HG03571 (cell line): ENCODE data around the gene SAMHD1.
"Not testable (repeated sequence)": the region's sequence is repeated elsewhere in the genome, so short reads cannot be mapped to it uniquely, and the experiment has no call there.

Source experiments
- ATAC-seq: cut with Tn5 transposase; IDR thresholded peaks from one replicate; pipeline ENCODE4 v1.9.1; 2021; ENCODE audit not compliant: unreplicated experiment

Gene SAMHD1

DNA sequence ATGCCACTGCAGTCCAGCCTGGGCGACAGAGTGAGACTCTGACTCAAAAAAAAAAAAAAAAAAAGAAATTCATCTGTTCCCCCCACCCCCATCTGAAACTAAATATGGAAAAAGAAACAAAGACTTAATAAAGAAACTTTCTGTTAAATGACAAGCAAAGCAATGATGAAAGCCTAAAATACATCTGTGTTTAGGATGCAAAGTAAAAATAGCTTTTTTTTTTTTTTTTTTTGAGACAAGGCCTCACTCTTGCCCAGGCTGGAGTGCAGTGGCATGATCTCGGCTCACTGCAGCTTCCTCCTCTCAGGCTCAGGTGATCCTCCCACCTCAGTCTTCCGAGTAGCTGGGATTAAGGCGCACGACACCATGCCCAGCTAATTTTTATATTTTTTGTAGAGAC is 76.4 kb downstream of the SAMHD1 start:
- not testable (repeated sequence) for ATAC-seq

GRCh38 chr20:36873498-36874189 is 77.9 kb downstream of the SAMHD1 start:
- no peak for ATAC-seq

DNA sequence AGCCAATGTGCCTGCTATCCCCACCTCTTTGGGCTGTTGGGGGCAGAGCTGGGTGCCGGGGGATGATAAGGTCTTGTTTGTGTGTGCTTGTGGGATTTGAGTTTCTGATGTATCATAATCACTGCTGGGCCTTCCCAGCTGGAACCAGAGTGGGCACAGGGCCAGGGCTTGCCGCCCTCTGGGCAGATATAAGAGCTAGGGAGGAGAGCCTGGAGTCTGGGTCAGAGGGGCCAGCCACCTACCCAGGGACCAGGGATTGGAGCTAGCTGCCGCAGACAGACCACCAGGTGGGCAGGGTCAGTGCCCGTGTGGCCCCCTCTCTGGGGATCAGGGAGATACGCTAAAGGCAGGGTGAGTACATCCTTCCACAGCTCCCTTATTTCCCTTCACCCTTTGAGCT is 78.7 kb downstream of the SAMHD1 start:
- ATAC-seq, result no peak

DNA sequence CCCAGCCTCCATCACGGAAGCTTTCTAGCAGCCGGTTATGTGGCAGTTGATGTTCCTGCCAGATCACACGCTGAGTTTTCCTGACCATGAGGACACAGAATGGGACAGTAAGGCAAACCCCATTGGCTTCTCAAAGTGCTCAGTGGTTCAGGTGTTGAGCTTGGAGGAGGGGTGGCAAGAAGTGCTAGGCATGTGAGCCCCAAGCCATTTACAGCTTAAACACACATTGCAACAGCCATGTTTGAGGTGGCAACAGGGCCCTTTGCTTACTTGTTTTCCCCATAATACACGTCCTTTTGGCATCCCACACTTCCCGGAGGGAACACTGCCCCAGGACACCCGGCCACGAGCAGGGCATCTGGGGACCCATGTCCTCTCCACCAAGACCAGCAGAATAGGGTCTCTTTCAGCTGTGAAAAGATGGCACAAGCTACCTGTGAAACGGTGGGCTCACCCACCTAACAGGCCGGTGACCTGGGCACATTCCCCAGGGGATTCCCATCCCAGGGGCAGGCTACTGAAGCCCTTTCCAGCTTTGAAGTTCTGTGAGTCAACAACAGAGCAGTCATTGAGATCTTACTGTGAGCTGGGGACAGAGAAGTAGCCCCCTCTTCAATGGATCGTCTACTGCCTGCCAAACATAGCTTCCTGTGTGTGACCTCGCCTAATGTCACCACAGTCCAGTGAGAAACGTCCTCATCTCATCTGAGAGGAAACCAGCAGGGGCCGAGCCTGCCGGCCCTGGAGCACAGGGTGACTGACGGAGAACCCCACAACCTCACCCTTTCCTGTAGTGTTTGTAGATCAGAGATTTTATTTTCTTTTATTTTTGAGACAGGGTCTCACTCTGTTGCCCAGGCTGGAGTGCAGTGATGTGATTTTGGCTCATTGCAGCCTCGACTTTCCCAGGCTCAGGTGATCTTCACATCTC is 79.6 kb downstream of the SAMHD1 start:
- ATAC-seq, result no peak

- ATAC-seq, result no peak
Measured at GRCh38 chr20:36866681-36867495, 84.6 kb downstream of the SAMHD1 start.

DNA sequence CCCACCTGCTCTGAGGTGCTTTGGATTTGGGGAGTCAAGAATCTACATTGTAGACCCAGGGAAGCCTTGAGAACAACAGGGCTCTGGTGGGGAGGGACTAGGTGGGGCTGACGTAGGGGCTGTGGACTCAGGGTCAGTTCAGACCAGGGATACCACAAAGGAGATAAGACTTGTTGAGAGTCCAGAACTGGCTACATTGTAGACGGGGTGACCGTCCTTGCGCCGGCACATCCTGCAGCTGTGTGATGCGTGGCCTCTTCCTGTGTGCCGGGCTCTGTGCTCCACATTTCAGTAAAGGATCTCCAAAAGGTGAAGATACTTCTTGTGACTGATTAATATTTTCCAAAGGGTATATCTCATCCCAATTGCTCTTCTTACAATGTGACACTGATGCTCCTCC is 85.3 kb downstream of the SAMHD1 start:
- no peak for ATAC-seq

DNA sequence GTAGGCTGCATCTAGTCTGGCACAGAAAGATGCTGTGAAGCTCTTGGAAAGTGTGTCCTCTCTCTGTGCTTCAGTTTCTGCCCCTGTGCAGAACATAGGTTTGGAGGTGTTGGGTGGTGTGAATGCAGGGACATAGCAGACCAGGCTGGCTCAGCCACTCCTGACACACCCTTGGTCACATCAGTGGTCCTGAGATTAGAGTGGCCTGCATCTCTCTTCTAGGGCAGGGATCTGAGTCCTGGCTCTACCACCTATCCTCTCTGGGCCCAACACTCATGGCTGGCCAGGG is 85.7 kb downstream of the SAMHD1 start:
- ATAC-seq, result no peak

- no peak for ATAC-seq
Measured at GRCh38 chr20:36865076-36865860, 86.2 kb downstream of the SAMHD1 start.

DNA sequence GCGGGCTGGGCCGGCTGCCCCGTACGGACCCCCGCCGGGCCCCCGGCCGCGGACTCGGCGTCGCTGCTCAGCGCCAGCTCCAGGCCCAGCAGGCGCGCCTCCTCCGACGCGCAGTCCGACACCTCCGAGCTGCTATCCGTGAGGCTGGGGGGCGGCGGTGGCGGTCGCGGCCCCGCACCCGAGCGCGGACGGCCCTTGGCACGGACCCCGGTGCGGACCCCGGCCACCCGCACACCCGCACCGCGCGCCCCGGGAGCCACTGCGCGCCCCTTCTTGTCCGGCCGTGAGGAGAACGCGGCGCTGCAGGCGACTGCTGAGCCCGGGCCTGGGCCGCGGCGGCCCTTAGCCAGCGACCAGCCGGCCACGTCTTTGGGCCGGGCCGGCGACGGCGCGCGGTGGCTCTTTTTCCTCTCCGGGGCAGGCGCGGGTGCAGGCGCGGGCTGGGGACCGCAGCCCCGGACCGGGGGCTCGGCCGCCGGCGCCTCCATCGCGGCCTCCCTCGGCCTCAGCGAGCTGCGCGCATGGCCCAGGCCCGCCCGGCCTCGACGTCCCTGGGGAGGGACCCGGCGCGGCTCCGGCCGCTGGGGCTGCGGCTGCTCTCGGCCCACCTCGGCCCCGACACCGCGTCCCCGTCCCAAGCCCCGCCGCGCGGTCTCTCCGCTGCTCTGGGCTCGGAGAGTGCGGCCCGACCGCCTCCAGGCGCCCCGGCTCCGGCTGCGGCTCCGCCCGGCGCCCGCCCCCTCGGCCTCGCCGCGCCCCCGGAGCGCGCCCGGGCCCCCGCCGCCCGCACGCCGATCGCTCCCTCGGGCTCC is 88.4 kb downstream of the SAMHD1 start:
- ATAC-seq, result peak; percentile 30

- ATAC-seq, result no peak
Measured at GRCh38 chr20:36861875-36862801, 89.4 kb downstream of the SAMHD1 start.

DNA sequence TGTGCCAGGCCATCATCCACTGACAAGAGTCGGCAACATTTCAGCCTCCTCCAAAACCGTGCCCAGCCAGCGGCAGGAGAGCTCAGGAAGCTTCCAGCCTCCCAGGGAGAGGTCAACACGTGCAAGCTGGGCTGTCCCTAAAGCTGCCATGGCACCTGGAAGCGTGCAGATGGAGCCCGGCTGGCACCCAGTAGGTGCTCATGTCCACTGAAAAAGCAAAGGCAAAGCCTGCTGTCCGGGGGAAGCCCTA is 90.0 kb downstream of the SAMHD1 start:
- ATAC-seq, result no peak

DNA sequence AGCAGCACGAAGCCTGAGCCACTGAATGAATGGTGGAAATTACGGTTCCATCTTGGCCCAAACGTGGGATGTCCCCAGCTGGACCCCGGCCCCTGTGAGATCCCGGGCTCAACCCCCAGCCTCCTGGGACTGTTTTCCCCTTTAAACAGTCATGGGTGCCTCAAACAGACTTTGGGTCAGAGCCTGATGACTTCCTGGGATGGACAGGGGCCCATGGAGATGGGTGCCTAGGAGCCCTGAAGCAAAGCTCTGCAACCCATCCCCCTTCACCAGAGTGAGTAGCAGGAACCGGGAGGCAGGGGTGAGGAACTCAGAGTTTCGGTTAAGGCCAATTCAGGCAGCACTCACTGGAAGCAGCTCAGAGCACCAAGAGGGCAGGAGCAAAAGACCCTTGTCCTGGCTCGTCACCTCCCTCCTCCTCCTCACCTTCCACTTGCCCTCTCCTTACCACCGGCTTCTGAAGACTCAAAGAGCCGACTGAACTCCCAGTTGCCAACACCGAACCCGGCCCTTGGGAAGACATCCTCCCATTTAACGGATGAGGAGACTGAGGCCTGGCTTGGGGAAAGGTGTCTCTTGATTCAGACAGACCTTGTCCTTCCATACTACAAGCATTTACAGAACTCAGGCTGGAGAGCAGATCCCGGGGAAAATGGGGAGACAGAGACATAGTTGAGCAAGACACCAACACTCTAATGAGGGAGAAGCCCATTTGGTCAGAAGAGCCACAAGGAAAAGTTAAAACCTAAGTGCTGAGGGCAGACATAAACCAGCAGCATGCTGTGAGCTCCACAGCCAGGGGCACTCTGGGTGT is 90.5 kb downstream of the SAMHD1 start:
- no peak for ATAC-seq

DNA sequence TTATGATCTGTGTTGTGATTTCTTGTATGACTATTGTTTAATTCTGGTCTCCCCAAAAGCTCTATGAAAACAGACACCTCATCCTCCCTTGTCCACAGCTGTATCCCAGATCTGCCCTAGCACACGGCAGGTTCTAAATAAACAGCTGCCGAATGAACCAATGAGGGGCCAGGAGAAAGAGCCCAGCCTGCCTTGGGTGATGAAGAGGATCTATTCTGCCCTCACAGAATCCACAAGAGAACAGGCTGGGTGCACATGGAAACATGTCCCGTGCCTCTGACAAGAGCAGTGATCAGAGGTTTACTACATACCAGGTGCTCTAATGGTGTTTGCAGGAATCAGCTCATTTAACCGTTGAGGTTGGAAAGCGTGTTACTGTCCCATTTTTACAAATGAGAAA is 91.2 kb downstream of the SAMHD1 start:
- ATAC-seq, result no peak

DNA sequence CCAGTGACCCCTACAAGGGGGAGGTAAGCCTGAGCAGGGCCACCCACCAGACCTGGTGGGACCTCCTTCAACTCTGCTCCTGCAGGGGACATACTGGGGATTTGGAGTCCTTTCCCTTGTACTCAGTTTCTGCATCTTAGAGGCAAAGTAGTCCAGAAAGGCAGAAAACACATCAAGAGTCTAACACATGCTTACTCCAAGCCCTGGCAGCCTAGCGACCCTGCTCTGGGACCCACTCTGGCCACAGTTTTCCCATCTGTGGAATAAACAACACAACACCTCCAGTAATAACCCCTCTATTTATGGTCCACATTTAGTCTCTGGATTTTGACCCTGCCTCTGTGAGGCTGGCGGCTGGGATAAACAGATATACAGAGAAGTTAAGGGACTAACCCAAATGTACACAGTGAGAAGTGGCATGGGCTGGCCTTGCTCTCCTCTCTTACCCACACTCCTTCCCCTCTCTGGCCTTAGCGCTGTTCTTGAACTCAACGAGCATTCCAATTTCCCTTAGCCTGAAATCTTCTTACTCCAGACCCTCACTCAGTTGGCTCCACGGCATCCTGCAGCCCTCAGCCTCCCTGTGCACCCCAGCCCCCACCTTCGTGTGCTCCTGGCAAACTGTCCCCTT is 91.7 kb downstream of the SAMHD1 start:
- no peak for ATAC-seq

DNA sequence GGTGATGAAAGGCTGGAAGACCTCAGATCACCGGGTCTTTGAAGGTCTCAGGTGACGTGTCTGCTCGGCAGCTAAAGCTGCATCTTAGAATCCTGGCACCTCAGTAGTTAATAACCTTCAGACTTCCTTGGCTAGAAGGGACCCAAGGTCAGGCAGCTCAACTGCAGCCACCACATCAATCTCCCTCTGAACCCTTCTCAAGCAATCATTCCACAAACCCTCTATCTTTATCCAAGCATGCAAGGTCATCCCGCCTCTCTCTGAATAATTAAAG is 92.3 kb downstream of the SAMHD1 start:
- no peak for ATAC-seq

- no peak for ATAC-seq
Measured at GRCh38 chr20:36856691-36857635, 94.5 kb downstream of the SAMHD1 start.

GRCh38 chr20:36856195-36856594 is 95.3 kb downstream of the SAMHD1 start:
- ATAC-seq, result no peak
